Jurkat, Clone E6-1 (cell line): Measurements from ENCODE around the gene FIBCD1.

Experiments
- DNase-seq: peaks from one replicate; pipeline ENCODE4 v3.0.0-alpha.2; 2011; ENCODE audit warnings: low read depth, low spot score
- H3K4me3 ChIP-seq: 2 replicates; pipeline ENCODE4 v1.5.1; 2011; ENCODE audit warnings: mild to moderate bottlenecking, low read length, control low read depth, moderate library complexity

Gene FIBCD1

DNA sequence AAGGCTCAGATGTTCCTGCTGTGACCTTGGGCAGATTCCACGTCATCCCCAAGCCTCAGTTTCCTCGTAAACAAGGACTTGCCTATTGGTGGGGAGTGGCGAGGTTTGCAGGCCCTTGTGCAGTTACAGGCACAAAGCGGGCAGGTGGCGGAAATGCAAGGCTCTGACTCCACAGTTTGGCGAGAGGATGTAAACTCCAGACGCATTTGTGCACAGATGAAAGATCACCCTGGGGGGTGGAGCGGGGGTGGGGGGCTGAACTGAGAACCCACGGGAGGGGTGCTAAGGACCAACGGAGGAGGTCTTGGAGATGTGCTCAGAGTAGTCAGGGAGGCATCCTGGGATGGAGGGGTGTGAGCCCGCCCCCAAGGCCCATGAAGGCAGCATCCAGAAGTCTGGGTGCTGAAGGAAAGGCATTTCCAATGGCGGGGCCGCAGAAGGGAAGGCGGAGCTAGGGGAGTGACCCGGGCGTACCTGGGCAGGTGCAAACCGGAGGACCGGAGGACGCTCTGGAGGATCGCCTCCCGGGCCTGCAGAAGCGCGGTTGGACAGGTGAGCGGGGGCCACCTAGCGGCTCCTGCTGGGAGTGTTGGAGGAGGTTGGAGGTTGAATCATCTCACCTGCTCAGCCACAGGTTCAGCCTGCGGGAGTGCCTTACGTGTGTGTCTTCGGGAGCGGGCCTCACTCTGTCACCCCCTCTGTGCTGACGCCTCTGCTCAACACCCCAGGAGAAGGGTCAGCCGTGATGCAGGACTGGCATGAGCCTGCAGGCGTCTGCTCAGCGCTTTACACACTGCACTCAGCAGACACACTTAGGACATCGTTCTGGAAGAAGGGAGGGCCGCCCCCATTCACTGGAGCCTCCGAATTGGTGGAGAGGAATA, 1.9 kb upstream of the FIBCD1 start:
- DNase-seq, result peak; percentile 29

DNA sequence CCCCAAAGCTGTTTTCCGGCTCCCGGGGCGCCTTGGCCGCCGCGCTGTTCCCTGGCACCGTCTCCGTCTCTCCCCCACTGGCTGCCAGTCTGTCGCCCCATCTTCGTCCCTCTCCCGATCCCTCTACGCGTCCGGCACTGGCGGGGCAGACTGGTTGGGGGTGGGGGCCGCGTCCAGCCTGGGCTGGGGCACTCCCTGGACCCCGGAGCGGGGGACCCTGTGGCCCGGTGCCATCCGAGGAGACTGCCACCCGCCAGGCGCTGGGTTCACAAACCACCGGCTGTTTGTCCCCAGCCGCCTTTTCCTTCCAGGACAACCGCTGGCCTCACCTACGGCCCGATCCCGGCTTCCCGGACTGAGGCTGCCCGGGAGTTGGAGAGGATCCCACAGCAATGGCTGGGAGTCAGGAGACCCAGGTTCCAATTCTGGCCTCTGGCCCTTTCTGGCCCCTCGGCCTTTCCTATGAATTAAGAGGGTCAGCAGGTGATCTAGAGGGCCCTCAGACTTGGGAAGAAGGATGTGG, 1.0 kb upstream of the FIBCD1 start:
- no peak overlapping the region for H3K4me3 ChIP-seq

More for the DNA sequence above, 1.9 kb upstream of the FIBCD1 start:
- H3K4me3 ChIP-seq, result no peak overlapping the region

DNA sequence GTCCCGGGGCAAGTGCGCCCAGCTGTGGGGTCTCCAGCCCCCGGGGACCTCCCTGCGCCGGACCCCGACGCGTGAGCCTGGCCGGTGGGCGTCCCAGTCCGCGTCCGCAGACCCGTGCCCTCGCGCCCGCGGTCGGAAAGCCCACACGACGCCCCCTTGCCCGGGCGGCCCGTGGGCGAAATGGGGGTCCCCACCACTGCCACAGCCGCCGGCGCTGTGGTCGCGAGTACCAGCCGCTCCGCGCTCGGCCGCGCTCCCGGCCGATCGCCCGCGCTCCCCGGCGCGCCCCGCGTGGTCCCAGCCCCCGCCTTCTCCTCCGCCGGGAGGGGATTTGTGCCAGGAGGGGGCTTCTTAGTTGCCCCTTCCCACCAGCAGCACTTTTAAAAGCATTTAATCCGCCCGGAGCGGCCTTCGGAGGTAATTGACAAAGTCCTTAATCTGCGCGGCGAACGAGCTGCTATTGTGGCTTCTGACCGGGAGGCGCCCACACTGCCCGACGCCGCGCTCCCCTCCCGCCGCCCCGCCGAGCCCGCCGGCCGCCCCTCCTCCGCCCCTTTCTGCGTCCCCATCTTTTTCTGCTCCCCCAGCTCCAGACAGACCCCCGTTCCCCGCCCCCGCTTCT, 469 bp upstream of the FIBCD1 start:
- DNase-seq, result no peak
- H3K4me3 ChIP-seq, result no peak overlapping the region; the same call in 1 of the 2 replicates

More for the DNA sequence above, 1.0 kb upstream of the FIBCD1 start:
- no peak for DNase-seq

DNA sequence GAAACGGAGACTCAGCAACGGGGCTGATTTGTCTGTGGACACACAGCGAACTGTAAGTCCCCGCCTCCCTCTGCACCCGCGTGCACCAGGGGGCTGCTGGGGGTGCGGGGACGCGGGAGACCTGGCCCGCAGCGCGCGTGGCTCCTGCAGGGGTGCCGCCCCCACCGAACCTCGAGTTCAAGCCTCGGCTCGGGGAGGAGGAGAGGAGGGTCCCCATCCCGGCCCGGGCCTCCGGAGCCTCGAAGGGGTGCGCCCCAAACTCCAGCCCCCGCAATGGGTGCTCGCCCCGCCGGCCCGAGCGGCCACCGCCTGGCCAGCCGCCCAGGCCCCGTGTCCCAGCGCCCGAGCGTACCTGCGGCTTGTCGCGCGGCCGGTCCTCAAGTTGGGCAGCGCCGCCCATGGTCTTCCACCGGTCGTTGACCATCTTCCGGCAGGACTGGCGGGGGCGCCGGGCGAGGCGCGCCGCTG, 829 bp downstream of the FIBCD1 start:
- H3K4me3 ChIP-seq, result no peak overlapping the region
- no peak for DNase-seq

DNA sequence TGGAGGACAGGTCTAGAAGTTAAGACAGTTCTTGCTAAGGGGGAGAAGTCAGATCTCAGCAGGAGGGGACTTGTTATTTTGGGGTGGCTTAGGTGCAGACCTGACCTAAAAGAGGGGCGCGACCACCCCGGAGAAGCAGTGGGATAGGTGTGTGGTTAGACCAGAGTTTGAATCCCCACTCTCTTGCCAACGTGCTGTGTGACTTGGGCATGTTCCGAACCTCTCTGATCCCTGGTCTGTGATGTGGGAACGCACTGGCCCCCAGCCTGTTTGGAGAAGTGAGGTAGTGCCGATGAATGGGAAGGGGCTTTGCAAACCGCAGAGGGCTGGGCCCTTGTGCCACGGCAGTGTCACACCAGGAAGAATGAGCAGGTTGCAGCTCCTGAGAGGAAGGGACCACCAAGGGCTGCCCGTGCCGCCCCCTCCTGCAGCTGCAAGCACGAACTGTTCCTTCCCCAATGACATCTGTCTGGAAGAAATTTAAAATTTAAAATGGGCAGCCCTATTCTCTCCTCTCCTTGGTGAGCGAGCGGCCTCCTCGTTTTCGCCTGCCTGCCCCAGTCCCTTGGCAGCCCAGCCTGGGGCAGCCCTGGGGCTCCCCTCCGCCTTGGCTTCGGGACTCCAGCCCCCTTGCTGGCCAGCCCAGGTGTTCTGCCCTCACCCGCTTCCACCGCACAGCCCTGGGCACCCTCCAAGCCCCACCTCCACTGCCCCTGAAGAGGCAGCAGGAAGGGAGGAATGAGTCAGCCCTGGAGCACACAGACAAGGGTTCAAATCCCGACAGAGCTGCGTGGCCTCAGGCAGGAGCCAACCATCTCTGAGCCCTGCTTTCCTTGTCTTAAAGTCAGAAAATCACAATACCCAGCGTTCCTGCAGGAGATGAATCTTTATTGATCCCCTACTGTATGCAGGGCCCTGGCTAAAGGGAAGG, 1.6 kb downstream of the FIBCD1 start:
- DNase-seq, result no peak
- no peak overlapping the region for H3K4me3 ChIP-seq

DNA sequence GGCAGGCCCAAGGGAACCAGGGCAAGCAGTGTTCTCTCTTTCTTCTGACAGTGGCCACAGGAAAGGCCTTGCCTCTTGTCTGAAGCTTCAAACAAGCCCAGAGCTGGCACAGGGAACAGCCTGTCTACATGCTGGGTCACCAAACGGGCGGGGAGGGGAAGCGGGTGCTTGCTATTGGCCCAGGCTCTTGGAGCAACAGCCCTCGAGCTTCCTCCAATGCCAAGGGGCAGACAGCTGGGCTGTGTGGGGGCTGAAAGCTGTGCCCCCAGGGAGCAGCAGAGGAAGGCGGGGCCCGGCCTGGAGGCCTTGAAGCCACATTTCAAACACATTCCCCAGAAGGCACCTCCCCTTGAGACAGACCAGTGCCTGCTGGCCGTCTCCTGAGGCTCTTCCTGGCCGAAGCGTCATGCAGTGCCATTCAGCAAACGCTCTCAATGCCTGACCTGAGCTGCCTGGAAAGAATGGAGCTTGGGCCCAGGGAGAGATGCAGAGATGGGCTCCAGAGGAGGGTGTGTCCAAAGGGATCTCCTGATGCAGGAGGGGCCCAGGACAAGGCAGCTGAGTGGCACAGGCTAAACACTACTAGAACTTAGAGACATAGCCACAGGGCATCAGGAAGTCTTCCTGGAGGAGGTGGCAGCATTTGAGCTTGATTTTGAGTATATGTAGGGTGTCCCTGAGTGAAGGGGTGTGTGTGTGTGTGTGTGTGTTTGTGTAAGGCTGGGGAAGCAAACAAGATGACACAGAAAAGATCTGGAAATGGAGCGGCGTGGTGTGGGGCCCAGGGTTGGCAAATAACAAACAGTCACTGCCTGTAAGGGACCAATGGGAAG, 2.5 kb downstream of the FIBCD1 start:
- H3K4me3 ChIP-seq, result no peak overlapping the region
- no peak for DNase-seq

DNA sequence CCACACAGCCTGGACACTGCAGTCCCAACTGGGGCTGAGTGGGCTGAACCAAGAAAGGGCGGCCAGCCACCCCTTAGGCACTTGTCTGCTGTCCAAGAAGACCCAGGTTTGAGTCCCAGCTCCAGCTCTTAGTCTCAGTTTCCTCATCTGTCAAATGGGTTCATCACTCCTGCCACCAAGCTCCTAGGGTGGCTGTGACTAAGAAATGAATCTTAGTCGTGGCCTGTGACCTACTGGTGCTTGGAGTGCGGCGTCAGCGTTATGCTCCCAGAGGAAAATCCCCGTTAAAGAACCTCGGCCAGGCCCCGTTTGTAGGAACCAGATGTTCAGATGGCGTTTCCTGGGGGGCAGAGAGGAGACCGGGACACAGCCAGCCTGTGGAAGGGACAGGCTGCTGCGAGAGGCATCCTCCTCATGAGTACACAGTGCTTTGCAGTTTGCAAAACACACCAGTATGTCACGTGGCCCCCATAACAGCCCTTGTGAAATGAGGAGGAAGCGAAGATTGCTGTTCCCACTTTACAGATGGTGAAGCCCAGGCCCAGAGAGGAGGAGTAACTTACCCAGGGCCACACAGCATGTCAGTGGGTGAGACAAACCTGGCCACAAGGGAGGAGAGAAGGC, 3.3 kb downstream of the FIBCD1 start:
- H3K4me3 ChIP-seq, result no peak overlapping the region
- DNase-seq, result no peak

DNA sequence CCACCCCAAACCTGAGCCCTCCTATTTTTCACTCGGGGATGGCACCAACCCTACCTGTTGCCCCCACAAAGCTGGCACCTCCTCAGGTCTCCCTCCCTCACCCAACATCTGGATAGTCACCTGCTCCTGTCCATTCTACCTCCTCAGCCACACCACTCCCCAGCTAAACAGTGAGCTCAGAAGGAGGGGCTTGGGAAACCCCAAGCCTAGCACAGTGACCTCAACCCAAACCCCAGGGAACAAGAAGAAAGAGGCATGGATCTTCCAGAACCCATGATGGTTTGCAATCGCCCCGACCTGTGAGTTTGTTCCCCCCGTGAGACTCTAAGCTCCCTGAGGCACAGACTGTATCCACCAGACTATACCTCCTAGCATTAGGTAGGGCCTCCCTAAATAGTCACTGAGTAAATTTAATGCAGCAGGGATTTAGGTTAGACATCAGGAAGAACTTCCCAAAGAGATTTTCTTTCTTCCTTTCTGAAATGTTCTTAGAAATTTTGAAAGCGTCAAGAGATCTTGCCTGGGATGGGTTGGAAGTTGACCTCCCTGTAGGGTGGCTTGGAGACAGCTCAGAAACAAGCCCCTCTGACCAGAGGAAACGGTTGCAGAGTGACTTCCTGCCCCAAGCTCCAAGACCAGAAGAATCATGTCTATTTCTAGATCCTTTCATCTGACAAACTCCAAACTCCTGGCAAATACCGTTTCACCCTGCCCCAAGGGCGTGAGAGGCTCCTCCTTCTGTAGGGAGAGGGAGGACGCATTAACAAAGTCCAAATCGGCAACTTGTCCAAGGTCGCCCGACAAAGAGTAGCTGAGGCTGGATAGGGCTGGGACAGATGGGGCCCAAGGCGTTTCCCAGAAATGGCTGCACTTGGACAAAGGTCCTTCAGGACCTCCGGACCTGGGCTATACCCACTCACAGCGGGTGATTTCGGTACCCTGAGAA, 4.1 kb downstream of the FIBCD1 start:
- no peak for DNase-seq
- H3K4me3 ChIP-seq, result no peak overlapping the region

DNA sequence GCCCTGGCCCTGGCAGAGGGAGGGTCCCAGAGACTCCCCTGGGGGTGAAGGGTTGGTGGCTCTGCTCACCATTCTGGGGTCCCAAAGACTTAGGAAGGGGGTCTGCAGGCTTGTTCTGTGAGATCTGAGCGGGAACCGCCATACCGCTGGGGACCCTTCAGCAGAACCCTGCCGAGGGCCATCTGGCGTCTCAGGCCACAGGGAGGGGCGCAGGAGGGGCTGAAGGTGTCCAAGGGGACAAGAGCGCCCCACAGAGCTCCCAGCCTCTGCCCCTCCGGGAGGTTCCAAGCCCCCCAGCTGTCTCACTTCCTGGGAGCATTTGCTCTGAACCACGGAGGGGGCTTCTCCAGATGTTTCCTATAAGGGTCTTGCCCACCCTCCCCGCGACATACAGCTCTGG, 4.8 kb downstream of the FIBCD1 start:
- no peak for DNase-seq
- no peak overlapping the region for H3K4me3 ChIP-seq

DNA sequence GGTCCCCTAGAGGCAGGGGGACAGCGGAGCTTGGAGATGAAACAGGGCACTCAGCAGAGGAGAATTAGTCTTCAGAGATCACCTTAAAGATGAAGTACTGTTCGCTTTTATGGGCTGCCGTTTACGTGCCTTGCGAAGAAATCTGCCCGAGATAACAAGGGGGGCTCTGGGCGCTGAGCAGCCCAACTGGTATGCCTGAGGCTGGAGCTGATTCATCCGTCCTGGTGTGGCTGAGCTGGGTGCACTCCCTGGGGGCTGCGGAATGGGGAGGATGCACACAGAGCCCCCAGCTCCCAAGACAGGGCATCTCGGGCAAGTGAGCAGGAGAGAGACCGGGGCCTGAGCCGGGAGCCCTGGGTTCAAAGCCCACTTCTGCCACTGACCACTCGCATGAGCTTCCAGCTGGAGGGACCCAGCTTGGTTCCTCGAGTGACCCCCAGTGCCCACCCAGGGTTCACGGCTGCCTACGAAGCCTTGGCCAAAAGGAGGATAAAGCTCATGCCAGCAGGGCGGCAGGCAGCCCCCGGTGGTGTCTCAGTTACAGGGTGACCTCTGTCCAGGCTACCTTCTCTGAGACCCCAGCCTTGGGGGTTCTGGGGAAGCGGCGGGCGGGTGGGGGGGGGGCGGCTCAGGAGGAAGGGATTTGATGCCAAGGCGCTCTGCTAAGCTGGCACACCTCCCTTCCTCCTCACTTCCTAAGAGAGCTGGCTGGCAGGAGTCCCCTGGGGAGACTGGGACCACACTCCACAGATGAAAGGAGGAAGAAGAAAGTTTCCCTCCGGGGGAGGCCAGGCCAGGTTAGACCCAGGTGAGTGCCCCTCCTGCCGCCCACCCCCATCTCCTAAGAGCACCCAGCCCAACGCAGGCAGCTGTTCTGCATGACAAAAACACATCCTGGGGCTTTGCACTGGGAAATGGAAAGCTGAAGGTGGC, 5.7 kb downstream of the FIBCD1 start:
- no peak overlapping the region for H3K4me3 ChIP-seq
- DNase-seq, result no peak

DNA sequence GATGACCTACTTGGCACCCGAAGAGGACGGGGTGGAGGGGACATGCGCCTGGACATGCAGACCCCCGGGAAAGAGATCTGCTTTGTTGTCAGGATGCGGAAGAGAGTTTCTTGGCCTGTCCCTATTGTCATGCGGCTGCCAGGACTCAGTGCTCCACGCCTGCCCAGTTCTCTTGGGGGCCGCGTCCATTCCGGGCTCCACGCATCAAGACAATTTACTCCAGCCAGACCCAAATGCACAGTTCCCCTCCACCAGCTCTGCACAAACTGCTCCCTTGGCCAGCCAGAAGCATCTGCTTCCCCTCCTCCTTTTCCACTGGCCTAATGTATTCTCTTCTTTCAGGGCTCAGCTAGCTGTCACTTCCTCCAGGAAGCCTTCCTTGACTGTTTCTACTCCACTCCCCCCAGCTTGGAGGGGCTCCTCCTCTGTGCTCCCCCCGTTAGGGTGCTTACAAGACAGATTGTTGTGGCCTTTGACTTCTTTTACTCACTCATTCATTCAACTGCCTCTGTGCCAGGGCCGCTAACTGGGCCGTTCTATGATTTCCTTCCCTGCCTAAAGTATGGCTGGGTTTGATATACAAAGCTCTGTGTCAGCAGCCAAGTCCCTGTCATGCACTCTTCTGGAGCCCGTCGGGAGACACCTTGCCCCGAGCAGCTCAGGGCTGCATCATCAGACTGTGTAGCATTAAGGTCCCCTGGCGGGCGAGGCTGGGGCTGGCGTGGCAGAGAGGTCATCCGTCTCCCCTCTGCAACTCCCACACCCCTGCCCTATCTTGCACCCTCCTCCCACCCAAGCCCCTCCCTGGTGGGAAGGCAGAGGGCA, 6.6 kb downstream of the FIBCD1 start:
- no peak overlapping the region for H3K4me3 ChIP-seq
- no peak for DNase-seq

DNA sequence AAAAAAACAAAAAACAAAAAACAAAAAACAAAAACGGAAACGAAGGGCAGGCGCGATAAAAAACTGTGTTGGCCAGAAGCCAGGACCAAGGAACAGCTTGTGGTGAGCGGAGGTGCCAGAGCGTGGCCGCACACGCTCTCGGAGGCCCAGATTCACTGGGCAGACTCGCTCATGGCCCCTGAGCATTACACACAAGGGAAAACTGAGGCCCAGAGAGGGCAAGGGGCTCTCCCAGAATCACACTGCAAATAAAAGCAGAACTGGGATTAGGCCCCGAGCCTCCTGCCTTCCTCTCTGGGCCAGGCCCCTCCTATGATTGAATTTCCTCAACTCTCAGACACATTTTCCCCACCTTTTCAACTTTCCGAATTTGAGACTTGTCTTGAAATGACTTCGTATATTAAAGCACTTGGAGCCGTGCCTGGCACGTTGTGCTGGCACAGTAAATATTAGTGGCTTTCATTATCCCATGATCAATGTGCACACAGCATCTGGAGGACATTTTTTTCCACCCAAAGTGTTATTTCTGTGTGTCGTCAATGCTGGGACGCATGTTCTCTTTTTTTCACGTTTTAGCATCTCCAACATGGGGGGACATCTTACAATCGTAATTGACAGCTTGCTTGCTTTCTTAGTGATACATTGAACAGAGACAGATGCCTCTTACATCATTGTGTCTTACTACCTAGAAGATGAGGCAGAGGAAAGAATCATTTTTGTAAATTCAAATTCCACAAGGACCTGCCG, 7.4 kb downstream of the FIBCD1 start:
- no peak overlapping the region for H3K4me3 ChIP-seq
- DNase-seq, result no peak

DNA sequence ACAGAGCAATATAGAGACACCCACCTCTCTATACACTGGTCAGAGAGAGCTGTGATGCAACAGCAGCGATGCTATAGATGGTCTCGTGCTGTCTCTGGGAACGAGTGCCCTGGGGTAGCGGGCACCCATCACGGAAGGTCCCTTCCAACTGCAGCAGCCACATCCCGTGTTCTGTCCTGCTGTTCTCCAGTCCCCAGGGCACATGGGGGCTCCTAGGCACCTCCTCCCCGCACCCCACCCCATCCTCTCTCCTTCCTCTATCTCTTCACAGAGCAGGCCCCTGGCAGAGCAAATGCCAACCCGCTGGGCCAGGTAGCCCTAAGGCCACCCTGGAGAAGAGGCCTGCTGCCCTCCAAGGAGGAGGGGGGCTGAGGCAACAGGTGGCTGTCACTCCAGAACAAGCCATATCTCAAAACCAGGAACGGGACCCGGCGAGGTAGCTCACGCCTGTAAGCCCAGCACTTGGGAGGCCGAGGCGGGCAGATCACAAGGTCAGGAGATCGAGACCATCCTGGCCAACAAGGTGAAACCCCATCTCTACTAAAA, 8.2 kb downstream of the FIBCD1 start:
- no peak overlapping the region for H3K4me3 ChIP-seq
- no peak for DNase-seq

DNA sequence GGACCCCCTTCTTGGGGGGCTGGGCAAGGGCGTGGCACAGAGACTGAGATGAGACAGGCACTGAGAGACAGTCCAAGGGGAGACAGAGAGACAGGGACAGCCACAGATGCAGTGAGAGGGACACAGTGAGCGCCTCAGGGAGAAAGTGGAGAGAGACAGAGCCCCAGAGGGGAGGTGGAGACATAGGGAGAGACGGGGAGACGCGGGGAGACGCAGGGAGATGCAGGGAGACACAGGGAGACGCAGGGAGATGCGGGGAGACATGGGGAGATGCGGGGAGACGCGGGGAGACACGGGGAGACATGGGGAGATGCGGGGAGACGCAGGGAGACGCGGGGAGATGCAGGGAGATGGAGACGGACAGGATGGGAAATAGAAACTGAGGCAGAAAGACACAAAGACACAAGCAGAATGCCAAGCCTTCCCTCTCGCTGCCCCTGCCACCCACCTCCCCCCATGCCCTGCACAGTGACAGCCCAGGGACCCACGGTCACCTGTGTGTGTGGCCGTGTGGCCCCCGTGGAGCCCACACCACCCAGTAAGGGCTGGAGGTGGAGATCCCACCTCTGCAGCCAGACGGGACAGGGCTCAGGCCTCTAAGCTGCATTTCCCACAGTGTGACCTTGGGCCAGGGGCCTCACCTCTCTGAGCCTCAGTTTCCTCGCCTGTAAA, 8.8 kb downstream of the FIBCD1 start:
- H3K4me3 ChIP-seq, result no peak overlapping the region
- DNase-seq, result no peak
